GM19240 (cell line): ENCODE data around the gene UCK2.

Experiments used
- DNase-seq: peaks from one replicate; pipeline ENCODE4 v3.0.0; 2011; ENCODE audit warnings: low spot score; ENCODE audit not compliant: insufficient read length

Gene UCK2

DNA sequence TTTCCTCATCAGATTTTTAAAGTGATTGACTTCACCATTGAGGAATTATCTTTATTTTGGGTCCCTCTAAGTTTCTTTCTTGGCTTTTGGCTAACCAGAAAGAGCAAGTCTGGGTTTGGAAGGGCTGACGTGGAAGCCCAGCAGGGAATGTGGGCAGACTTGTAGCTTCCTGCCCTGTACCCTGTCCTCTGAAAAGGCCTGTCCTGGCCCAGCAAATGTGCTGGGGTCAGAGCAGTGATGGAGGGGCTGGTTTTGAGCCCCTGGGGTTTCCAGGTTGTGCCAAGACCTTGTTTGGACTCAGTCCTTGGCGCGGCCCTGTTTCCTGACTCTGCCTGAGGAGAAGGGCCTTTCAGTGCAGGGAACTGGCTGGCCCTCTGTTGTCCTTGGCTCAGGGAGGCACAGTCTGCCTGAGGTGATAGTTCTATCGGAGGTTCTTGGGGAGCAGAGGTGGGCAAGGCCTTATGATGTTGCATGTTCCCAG, 72.1 kb downstream of the UCK2 start:
- DNase-seq: no peak

DNA sequence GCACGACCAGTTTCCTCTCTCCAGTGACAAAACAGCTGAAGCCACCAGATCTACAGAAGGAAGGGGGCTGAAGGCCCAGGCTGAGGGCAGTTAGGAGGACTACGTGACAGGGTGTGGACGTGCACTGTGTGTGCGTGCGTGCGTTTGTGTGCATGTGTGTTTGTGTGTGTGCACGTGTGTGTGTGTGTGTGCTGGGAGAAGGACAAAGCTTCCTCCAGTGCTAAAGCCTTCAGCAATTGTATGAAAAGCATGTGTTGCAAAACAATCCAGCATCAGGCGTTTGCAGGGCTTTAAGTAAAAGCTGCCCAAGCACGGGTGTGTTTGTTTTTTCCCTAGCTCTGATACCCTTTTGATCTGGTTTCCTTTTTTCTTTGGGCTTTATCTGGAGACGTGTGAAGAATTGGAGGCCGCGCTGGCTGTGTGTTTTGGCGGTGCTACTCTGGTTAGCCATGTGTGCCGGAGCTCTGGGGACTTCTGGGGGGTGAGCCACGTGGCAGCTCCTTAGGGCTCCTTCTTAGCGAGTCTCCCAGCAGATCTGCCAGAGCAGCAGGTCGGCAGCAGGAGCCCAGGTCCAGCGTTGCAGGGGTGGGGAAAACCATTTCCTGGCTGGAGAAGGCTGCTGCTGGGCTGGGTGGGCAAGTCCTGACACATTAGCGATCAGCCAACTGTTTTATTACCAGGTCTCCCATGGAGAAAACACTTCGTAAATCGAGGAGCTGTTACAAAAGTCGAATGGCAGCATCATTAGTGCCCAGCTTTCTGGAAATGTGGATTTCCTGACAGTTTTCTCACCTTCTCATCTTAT, 73.4 kb downstream of the UCK2 start:
- no peak for DNase-seq

DNA sequence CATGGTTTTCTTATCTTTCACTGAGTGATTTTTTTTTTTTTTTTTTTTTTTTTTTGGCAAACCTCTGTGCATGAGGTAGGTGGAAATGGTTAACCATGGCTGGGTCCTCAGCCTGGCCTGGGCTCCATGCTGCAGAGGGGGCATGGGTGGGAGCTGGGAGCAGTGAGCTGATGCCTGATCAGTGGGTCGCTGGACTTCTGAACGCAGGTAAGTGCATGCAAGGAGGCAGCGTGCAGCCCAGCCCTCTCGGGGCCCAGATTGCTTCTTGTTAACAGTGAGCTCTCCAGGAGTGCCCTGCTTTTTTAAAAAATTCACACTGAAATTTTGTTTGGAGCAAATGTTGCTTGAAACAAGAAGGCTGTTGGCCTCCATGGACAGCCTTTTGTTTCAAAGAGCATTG, 75.2 kb downstream of the UCK2 start:
- no peak for DNase-seq

DNA sequence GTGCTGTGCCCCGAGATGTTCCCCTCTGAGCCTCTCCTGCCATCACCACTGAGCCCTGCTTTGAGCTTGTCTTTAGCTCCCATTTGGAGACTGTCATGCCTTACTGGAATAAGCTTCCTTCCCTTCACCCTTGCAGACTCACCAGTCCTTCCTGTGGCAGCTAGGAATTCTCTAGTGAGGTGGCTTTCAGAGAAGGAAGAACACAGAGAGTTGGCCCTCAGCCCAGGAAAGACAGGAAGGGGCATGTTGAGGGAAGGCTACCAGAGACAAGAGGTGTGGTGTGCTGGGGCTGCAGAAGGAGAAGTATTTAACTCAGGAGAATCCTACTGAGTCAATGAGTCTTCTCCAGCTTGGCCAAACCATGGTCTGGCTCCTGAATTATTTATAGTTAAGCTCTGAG, 76.3 kb downstream of the UCK2 start:
- no peak for DNase-seq

DNA sequence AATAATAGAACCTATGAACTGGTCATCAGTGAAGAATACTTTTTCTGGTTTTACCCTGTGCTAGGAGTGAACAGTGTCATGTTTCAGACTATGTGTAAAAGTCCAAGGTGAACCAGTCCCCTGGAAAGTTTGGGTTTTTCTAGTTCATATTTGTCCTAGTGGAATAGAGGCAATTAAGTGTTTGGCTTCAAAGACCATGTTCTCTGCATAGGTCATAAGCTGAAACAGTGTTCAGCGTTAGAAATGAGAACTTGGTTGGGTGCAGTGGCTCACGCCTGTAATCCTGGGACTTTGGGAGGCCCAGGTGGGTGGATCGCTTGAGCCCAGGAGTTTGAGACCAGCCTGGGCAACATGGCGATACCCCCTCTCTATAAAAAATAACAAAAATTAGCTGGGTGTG, 77.5 kb downstream of the UCK2 start:
- DNase-seq: no peak

DNA sequence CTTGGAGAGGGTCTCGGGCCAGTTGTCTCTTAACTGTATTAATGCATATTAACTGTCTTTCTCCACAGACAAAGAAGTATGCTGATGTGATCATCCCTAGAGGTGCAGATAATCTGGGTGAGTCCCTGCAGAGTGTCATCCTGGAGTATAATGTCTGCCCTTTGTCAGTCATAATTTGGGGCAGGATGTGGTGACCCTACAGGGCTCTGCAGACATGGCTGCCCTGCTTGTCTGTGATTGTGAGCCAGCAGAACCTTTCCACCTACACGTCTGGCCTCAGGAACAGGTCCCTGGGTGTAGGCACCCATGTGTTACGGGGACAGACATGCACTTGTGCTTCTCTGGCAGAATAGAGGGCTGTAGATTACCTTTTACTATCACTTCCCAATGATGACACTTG, 78.4 kb downstream of the UCK2 start:
- no peak for DNase-seq

DNA sequence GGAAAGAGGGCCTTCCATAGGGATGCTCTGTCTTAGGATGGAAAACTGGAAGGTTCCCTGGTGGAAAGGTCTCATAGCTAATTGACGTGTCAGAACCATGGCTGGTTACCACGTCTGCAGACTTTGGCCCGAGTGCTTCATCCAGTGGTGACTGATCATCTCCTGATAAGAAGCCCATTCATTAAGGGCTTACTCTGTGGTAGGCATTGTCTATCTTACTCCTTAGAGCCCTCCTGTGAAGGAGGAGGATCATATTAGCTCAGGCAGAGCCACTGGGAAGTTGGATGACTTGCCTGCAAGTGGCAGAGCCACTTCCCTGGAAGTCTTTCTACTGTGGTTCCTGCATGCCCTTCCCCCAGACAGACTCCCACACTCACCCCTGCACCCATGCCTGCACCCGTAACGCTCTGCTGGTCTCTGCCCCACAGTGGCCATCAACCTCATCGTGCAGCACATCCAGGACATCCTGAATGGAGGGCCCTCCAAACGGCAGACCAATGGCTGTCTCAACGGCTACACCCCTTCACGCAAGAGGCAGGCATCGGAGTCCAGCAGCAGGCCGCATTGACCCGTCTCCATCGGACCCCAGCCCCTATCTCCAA, 79.9 kb downstream of the UCK2 start:
- no peak for DNase-seq

DNA sequence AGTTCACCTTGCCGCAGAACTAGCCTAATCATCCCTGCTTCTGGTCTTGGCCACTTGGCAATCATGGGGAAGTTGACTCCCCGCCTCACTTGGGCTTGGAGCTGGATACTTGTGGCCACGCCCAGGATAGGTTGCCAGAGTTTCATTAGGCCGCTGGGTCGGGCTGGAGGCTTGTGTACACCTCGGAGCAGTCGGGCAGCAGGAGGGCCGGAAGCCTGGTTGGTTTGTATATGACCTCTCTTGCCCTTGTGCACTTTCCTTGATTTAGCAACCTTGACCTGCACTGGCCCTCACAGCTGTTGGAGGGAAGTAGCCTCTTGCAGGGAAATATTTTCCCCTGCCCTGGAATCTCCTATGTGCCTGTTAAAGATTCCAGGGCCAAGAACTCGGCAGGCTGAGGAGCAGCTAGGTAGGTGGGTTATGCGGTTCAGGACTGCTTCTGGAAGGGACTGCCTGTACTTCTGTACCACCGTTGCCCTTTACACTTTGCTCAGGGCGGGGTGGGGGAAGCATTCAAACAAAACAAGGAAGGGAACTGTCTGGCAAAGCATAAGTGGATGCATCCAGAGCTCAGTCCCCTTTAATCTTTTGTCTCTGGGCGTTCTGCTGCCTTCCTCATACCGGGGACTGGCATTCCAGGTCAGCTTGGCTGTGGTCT, 83.5 kb downstream of the UCK2 start:
- no peak for DNase-seq

DNA sequence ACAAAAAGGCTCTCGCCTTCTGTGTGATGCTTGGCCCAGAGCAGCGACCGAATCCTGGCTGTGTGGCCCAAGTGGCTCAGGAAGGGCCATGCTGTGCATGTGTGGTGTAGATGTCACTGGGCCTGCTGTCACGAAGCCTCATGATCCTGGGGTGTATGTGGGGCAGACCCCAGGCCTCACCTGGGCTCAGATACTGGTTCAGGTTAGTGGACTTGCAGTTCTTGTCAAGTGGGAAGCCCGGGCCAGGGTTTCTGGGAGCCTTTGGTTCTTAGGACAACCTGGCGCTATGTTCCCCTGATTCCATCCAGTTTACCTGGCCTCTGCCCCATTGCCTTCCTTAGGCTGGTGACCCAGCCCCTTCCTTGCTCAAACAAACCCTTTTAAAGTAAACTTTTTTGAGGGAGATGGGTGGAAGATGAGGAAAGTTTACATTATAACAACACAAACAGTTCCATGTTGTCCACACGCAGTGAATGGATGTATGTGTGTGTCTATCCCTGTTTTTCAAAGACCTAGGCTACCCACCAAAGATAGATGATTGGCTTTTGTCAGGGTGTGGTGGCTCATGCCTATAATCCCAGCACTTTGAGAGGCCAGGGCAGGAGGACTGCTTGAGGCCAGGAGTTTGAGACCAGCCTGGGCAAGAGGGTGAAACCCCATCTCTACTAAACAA, 84.3 kb downstream of the UCK2 start:
- no peak for DNase-seq

DNA sequence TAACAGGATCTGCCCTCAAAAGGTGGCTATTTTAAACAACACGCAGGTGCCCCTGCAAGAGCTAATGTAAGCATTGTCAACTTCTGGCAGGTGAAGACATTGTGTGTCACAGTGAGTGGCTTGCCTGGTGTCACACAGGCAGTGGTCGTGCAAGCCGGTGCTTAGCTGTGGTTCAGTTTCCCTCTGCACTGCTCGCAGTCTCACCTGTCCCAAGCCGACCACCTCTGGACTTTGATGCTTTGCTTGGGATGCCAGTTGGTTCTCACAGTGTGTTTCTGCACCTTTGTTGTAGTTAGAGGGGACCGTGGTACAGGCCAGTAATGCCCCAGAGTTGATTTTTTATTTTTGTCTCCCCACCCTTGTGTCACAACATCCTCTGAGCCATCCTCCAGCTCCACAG, 85.2 kb downstream of the UCK2 start:
- DNase-seq: no peak

DNA sequence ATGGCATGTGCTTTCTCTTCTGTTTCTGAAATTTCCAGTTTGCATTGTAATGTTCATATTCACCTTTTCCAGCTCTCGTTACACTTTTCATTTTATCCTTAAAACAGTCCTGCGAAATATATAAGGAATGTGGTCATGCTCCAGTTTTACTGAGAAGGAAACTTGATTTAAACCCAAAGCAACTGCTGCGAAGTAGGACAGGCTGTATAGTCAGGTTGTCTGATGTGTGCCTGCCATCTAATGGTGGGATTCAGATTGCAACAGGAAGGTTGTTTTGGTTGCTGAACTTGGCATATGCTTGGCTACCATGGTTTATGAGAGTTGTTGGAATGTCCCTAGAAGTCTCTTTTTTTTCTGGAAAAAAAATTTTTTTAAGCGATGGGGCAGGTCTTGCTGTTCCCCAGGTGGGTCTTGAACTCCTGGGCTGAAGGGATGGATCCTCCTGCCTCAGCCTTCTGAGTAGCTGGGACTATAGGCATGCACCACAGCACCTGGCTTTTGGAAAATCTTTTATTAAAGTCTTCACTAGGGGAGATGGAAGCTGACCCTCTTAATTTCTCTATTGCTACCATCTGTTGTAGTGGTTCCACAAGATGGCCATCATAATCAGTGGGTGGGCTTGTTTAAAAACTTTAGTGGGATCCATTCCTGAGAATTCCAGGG, 86.9 kb downstream of the UCK2 start:
- DNase-seq: peak; percentile 58

DNA sequence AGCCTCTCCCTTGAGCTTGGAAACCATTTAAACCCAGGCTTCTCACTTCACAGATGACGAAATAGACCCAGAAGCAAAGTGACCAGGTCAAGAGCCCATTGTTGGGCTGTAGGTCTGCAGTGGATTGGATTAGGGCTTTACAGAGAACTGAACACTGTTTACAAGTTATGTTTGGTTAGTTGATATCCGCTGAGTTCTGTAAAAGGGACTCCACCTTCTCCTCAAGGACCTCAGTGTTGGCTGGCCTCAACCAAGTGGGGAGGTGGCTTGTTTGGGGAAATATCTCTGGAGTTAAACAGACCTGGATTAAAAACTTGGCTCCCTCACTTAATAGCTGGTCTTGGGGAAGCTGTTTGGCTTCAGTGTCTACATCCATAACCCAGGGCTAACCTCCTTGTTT, 88.1 kb downstream of the UCK2 start:
- DNase-seq: no peak

DNA sequence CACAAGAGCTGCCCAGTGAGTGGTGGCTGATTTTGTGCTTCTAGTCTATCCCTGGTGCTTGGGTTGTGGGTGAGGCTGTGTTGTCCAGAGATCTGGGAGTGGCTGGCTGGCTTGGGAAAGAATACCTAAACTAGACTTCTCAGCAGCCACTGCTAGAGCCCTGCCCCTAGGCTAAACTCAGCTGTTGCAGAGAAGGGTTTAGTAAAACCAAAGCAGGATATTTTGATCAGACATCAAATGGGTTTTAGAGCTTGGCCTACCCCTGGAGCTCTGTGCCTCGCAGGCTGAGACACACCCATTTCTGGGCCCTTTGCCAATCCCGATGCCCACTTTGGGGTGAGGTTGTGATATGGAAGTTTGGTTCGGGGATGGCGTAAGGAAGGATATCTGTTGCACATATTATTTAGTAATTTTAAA, 88.5 kb downstream of the UCK2 start:
- no peak for DNase-seq

DNA sequence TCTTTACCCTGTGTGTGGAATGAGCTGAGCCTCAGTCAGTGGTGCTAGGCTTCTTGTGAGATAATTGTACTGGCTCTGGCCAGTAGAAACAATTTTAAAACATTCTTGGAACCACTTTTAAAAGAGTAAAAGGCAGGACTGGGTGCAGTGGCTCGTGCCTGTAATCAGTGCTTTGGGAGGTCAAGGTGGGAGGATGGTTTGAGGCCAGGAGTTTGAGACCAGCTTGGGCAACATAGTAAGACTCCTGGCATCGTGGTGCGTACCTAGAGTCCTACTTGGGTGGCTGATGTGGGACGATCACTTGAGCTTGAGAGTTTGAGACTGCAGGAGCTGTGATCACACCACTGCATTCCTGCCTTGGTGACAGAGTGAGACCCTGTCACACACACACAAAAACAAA, 89.8 kb downstream of the UCK2 start:
- no peak for DNase-seq

DNA sequence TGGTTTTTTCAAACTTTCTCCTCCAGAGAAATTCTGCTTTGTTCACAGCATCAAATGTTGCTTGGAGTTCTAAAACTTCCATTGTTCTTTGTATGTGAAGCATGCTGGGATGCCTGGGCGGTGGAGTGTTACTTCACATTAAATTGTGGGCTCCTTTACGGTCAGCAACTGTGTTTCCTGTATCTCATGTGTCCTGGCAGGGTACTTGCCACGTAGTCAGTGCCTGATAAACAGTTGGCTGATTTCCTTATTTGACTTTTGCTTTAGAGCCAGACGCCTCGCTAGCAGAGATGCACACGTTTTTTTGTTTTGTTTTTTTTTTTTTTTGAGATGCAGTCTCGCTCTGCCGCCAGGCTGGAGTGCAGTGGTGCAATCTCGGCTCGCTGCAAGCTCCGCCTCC, 96.7 kb downstream of the UCK2 start:
- DNase-seq: no peak

DNA sequence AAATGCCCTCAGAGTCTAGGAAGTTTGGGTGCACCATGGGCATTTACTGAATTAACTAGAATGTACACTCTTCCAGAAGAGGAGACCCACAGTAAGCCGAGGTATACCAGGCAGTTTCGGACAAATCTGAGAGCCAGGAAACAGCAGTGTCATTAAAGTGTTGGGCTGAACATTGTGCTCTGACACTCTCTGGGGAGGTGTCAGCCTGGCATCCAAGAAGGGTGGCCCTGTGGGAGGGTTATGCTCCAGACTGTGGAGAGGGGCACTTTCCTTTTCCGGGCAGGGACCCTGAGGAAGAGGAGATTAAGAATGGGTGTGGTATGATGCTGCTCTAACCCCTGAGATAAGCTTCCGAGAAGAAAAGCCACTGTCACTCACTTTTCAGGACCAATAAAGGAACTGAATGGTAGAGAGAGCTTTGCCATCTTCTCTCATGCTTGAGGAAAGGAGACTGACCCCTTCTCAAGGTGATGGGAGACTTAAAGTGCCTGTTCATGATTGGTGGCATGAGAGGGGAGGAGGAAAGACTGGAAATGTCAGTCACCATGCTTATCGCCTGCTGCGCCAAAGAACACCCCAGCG, 98.2 kb downstream of the UCK2 start:
- no peak for DNase-seq

DNA sequence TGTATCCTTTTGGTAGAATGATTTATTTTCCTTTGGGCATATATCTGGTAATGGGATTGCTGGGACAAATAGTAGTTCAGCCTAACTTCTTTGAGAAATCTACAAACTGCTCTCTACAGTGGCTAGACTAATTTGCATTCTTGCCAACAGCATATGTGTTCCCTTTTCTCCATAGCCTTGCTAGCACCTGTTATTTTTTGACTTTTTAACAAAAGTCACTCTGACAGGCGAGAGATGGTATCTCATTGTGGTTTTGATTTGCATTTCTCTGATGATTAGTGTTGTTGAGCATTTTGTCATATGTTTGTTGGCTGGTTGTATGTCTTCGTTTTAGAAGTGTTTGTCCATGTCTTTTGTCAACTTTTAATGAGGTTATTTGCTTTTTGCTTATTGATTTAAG, 99.8 kb downstream of the UCK2 start:
- no peak for DNase-seq

DNA sequence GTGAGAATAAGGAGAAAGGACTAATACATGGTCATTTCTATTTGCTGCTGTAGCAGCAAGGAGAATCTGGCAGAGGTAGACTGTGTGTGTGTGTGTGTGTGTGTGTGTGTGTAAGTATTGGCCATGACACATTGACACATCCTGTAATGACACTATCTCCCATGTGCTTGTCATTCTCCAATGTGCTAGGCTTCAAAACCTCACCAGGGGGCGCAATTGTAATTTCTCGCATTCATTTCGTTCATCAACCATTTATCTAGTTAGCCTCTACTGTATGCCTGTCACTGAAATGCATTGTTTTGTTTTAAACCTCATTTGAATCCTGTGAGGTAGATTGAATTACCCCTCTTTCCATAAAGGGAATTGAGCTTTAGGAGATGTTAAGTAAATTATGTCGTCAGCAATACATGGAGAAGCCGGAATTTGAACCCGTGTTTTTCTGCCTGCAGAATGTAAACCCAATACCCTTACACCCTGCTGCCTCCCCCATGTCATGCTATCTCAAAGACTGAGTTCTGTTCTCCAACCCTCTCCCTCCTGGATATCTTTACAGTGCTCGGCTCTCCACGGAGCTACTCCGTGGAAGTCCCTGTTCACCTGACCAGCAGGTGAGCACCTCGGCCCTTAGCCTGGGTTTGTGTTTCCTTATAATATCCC, 100.8 kb downstream of the UCK2 start:
- DNase-seq: peak; percentile 45

DNA sequence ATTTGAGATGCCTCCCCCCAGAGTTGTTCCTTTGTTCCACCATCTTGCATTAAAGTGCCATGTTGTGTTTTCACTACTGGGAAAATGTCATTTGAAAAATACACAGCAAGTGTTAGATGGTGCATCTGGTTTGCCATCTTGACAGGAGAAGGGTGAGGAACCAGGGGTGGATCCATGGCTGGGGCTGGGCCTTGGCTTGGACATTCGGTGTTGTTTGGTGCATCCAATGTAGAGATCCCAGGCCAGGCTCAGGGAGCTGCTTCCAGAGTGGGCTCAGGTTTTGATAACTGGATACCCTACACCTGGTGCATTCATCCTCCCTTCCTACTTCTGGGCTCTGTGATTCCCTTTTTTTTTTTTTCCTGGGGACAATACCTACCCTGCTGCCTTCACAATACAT, 103.5 kb downstream of the UCK2 start:
- DNase-seq: no peak

DNA sequence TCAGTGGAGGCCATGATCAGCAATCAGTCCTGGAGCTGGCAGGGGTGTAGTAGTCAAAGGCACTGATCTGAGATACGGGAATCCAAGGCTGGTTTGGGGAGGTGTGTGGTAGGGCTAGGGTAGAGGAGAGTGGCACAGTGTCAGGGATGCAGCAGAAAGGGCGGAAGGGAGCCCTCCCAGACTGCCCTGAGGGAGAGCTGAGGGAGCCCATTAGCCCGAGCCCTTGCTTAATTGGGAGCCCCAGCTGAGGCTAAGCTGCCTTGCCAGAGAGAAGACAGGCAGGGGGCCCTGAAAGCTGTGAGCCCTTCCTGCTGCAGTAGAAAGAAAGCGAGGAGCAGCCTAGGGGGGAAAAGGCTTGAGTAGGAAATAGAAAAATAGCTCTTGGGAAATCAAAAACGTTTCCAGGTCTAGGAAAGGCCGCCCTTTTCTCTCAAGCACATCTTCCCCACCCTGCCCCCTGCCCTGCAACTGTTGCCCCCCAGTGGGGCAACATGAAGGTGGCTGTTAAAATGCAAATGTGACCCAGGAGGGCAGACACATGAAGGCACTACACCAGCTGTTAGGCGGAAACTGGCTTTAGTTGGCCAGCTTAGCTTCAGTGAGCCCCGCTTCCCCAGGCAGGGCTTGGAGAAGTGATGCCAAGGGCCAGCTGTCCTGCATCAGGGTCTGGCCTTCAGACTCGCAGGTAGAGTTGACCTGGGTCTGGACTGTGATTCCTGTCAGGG, 106.2 kb downstream of the UCK2 start:
- no peak for DNase-seq
